ENCODE measurements around the gene TRIM8.

Gene TRIM8

DNA sequence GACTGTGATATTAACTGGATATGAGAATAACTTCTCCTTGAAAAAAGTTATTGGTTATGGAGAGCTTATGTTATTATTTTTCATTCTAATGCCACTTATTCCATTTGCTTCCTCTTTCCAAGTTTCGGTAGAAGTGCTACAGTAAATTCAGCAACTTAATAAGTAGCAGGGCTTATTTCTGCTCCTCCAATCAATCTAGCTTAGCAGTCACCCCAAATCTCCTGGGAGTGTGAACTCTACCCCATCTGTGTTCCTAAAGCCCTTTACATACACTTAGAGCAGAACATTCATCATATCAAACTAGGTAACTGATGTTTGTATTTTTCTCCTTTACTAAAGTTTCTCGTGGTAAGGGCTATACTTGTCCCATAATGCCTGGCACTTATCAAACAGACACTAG, 61.3 kb downstream of the TRIM8 start:
- no peak for DNase-seq

All from KG1 (cell line).